Motor neuron (in vitro differentiated cells): ENCODE results near the gene LRRC37A. TPM values are rescaled to one million over a fixed set of nuclear protein-coding genes. Genes with fewer than 3 reads are reported as not detected.
"Not testable (repeated sequence)": the region's sequence is repeated elsewhere in the genome, so short reads cannot be mapped to it uniquely, and the experiment has no call there.

ENCODE experiments used
- ATAC-seq, 8 experiments: fragments of 200-7000 bp; cut with Tn5 transposase; replicated peaks in 6 of 8; 2 replicates each; pipeline ENCODE4 v1.8.0; 2021; ENCODE audit warnings: mild to moderate bottlenecking in 8 of 8, moderate library complexity in 8 of 8
- H3K27ac ChIP-seq, 2 donors: fragments of 250-450 bp; sonication (Bioruptor Pico); 2 replicates each; pipeline ENCODE4 v1.9.0; 2021; ENCODE audit warnings: antibody characterized with exemption in 2 of 2, mild to moderate bottlenecking in 2 of 2, moderate library complexity in 1 of 2
- H3K4me1 ChIP-seq, 2 donors: fragments of 250-450 bp; sonication (Bioruptor Pico); replicated peaks in 1 of 2; 2 replicates each; pipeline ENCODE4 v1.6.1; 2021; ENCODE audit warnings: antibody characterized with exemption in 2 of 2, mild to moderate bottlenecking in 2 of 2, moderate library complexity in 1 of 2
- H3K4me3 ChIP-seq, 5 donors: fragments of 250-450 bp; sonication (Bioruptor Pico); 2 replicates each; pipeline ENCODE4 v1.9.0; 2021; ENCODE audit warnings: antibody characterized with exemption in 5 of 5, mild to moderate bottlenecking in 5 of 5, moderate library complexity in 4 of 5
- WGBS, 10 experiments: fragments of 450-650 bp; shearing (Covaris generic); methylation state at CpG; one replicate each; pipeline ENCODE4 v1.0.0; 2022; 5-methylcytosine and 5-hydroxymethylcytosine counted together
- in situ Hi-C, 9 experiments: fragments of 400-800 bp; cut with MboI; loops; one replicate each; pipeline ENCODE4 v1.15.0; 2021; ENCODE audit warnings: low sequenced_read_pairs in 9 of 9, low pct_unique_long_range_greater_than_20kb in 2 of 9; ENCODE audit not compliant: unreplicated experiment in 9 of 9
- total RNA-seq, 8 experiments: library from RNA; unstranded; fragments of 300-600 nt; gene quantifications; 2 replicates each; pipeline versions ENCODE4 v1.2.3 to v1.2.4, GENCODE V29; 2022

The LRRC37A gene
- total RNA-seq, result 10 to 100 TPM in 1 of 8 experiments, 1 to 10 TPM in 7; 2.3 to 15.1 (median 6.5) TPM

DNA sequence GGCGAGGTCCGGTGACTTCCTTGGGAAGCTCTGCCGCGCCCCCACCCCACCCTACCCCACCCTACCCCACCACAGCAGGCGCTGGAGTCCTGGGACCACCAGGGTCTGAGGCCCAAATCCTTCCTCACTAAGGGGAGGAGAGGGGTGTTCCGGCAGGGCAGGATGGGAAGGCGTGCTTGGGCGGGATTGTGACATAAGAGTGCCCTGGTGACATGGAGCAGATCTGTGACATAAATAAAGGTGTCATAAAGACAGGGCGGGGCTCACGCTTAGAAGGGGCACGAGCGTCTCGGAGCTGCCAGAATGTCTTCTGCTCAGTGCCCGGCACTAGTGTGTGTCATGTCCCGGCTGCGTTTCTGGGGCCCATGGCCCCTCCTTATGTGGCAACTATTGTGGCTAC lies at the start of gene LRRC37A:
Gene LRRC37A (plus strand): TSS at position 301 of the 400 bp plus-strand sequence. CDS start 3 bp downstream, at position 304.
- not testable (repeated sequence) for H3K27ac ChIP-seq, H3K4me3 ChIP-seq, H3K4me1 ChIP-seq, ATAC-seq
- no CpG with 5 or more reads among the region's 16 CpGs for WGBS, 10 experiments
- in situ Hi-C loops, result loop anchor here in 1 of 9 experiments (25.0 kb wide), 1 partner anchor 133 kb away; no protein-coding TSS in a partner anchor

DNA sequence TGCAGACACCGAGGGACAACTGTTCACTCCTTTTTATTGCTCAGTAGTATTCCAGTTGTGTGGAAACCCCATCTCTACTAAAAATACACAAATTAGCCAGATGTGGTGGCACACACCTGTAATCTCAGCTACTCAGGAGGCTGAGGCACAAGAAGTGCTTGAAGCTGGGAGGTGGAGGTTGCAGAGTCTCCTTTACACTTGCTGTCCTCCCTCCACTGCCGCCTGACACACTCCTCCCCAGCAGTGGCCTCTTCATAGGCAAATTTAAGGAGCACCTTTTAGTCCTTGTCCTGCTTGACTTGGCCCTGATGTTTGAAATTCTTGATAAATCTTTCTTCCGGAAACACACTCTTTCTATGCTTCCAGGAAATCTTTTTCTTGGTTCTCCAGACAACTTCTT lies 45.8 kb upstream of the LRRC37A start:
- H3K4me1 ChIP-seq, ATAC-seq, in situ Hi-C loops, H3K4me3 ChIP-seq, H3K27ac ChIP-seq: not testable (repeated sequence)
- WGBS, 10 experiments, result 60 to 100% (median 84%) methylated on average over 1 to 3 of the region's 3 CpGs; no CpG with 5 or more reads in 4 of the 10 experiments

DNA sequence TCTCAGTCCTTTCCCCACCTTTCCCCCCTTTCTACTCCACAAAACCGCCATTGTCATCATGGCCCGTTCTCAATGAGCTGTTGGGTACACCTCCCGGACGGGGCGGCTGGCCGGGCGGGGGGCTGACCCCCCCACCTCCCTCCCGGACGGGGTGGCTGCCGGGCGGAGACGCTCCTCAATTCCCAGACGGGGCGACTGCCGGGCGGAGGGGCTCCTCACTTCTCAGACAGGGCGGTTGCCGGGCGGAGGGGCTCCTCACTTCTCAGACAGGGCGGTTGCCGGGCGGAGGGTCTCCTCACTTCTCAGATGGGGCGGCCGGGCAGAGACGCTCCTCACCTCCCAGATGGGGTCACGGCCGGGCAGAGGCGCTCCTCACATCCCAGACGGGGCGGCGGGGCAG lies 42.1 kb upstream of the LRRC37A start:
- in situ Hi-C loops, result loop anchor here in 2 of 9 experiments (25.0 kb wide), 1 partner anchor 666 kb away; no protein-coding TSS in a partner anchor
- not testable (repeated sequence) for H3K4me3 ChIP-seq, H3K27ac ChIP-seq, ATAC-seq, H3K4me1 ChIP-seq
- no CpG with 5 or more reads among the region's 31 CpGs for WGBS, 10 experiments

DNA sequence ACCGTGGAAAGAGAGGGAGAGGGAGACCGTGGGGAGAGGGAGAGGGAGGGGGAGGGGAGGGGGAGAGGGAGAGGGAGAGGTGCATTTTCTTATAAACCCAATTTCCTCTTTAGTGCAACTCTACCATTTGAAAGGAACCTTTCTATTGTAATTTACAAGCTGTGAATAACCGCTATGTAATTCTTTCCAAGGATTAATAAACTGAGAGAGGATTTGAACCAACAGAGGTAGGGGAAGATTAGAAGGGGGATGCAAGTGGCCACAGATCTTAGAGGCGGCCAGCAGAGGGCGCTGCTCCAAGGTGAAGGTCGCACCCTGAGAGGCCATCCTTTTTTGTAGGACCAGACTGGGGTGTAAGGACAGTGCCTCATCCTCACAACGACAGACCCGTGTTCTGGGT lies 41.2 kb upstream of the LRRC37A start:
- not testable (repeated sequence) for H3K27ac ChIP-seq, H3K4me3 ChIP-seq, H3K4me1 ChIP-seq
- in situ Hi-C loops, result loop anchor here in 2 of 9 experiments (25.0 kb wide), 1 partner anchor 666 kb away; no protein-coding TSS in a partner anchor
- ATAC-seq, result peak in 7 of 8 experiments; percentile 39 to 99 (median 65)
- WGBS, 10 experiments, result no CpG with 5 or more reads among the region's 8 CpGs

DNA sequence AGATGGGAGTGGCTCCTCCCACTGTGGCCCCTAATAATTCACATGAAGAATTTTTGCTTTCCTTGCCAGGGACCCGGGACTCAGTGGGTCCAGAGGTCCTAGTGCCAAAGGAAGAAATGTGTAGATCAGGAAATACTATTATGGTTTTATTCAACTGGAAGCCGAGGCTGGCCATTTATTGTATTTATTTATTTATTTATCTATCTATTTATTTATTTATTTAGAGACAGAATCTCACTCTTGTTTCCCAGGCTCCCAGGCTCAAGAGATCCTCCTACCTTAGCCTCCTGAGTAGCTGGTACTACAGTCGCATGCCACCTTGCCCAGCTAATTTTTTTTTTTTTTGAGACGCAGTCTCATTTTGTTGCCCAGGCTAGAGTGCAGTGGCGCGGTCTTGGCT lies 40.7 kb upstream of the LRRC37A start:
- not testable (repeated sequence) for H3K4me3 ChIP-seq, H3K4me1 ChIP-seq, ATAC-seq, H3K27ac ChIP-seq
- in situ Hi-C loops, result loop anchor here in 2 of 9 experiments (25.0 kb wide), 1 partner anchor 667 kb away; no protein-coding TSS in a partner anchor
- WGBS, 10 experiments, result no CpG with 5 or more reads among the region's 6 CpGs

DNA sequence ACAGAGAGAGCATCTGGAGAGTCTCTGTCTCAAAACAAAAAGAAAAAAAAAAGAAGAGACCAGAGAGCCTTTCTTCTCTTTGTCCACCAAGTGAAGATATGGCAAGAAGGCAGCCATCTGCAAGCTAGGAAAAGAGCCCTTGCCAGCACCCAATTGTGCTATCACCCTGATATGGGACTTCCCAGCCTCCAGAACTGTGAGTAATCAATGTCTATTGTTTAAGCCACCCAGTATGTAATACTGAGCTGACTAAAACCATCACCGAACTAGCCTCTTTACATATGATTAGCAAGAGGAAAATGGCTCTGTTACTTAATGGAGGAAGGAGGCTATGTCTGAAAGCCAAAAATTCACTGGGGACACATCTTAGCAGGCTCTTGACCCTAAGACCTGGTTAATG lies 38.6 kb upstream of the LRRC37A start:
- in situ Hi-C loops, result loop anchor here in 2 of 9 experiments (25.0 kb wide), 1 partner anchor 669 kb away; no protein-coding TSS in a partner anchor
- not testable (repeated sequence) for H3K27ac ChIP-seq, H3K4me1 ChIP-seq, H3K4me3 ChIP-seq, ATAC-seq
- whole genome bisulfite sequencing, 10 experiments, result no CpG with 5 or more reads among the region's 1 CpG

DNA sequence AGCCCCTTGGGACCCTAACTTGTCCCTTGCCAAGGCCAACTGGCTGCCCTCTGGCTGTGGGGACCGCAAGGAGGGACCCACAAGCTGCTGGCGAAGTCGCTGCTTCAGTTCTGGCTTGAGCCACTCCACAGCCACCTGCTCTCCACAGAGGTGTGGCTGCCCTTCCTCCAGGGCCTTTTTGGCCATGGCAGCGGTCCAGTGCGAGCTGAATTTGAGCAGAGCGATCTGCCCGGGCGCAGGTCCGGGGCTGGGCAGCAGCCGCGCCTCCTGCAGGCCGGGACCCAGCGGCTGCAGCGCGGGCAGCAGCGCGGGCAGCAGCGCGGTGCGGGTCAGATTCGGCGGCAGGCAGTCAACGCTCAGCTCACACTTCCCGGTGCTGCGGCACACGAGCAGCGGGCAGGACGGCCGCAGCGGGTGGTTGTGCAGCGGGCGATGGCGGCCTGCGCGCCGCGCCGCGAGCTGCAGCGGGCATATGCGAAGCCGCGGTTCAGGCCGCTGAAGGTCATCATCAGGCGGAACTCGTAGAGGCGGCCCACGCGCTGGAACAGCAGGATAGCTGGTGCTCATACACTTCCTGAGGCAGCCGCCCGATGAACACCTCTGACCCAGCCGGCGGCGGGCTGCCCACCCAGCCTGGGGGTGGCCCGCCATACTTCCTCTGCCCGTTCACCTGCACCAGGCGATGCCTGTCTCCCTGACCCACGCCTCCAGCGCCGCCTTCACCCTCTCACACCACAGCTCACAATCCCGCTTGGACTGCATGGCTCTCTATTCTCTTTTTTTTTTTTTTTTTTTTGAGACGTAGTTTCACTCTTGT lies 34.9 kb upstream of the LRRC37A start:
- peak overlapping the region in 3 of 5 donors; percentile 10 to 29 (median 27) for H3K4me3 ChIP-seq
- not testable (repeated sequence) for H3K27ac ChIP-seq, H3K4me1 ChIP-seq
- in situ Hi-C loops, result loop anchor here in 2 of 9 experiments (25.0 kb wide), 1 partner anchor 673 kb away; no protein-coding TSS in a partner anchor
- ATAC-seq, result peak; percentile 80 to 94 (median 89)
- WGBS, 10 experiments, result 12 to 74% methylated on average over 5 to 22 of the region's 62 CpGs; no CpG with 5 or more reads in 8 of the 10 experiments

DNA sequence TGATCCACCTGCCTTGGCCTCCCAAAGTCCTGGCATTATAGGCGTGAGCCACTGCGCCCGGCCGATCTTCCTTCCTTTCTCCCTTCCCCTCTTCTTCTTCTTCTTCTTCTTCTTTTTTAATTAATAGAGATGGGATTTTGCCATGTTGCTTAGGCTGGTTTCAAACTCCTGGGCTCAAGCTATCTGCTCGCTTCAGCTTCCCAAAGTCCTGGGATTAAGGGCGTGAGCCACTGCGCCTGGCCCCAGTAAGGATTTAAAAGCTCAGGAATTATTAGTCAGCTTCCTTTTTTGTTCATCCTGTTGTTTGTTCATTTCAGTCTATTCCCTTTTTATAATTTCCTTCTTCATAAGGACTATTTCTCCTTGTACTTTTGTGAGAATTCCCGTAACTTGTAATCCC lies 32.7 kb upstream of the LRRC37A start:
- in situ Hi-C loops, result loop anchor here in 2 of 9 experiments (25.0 kb wide), 1 partner anchor 675 kb away; no protein-coding TSS in a partner anchor
- WGBS, 10 experiments, result 84 to 97% (median 88%) methylated on average over 4 to 8 of the region's 8 CpGs
- no peak for ATAC-seq
- H3K27ac ChIP-seq, result no peak overlapping the region
- no peak overlapping the region for H3K4me3 ChIP-seq
- peaks cover 5 to 6% of the 10 kb centered on the region in 2 donors for H3K4me1 ChIP-seq

DNA sequence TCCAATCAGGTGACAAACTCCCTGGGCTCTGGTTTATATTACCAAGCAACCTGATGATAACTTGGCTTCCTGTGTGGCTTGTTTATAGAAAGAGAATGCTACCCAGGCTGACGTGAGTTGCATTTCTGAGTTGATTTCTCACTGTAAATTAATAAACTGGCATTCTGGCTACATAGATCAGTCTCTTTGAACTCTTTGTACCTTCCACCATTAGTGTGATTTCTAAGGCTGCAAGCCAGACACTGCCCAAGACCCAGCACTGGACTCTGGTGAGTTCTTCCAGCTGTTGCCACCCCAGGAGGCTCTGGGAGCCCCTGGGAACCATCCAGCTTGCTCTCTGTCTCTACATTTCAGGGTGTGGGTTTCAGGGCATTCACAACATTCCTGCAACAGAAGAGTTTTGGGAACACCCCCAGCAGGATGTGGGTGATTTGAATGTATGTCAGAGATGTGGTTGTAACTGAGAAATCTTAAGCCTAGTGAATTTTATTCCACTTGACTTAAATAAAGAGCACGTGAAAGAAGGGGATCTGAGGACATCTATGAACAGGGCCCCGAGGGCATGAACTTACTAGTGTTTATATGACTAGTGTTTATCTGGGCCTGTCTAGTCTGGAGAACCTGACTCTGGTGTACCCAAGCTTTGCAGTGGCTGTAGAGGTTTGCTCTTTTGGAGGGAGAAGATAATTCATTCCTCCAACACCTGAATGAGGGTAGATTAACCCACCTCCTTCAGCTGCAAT lies 30.3 kb upstream of the LRRC37A start:
- no peak for ATAC-seq
- 48 to 93% (median 68%) methylated on average over 2 to 3 of the region's 3 CpGs; no CpG with 5 or more reads in 1 of the 10 experiments for whole genome bisulfite sequencing, 10 experiments
- Histone ChIP-seq H3K4me3 (no peak overlapping the region), H3K27ac (no peak overlapping the region), H3K4me1 (peaks cover 5 to 9% of the 10 kb centered on the region in 2 donors)
- in situ Hi-C loops, result loop anchor here in 2 of 9 experiments (25.0 kb wide), 1 partner anchor 677 kb away; no protein-coding TSS in a partner anchor

DNA sequence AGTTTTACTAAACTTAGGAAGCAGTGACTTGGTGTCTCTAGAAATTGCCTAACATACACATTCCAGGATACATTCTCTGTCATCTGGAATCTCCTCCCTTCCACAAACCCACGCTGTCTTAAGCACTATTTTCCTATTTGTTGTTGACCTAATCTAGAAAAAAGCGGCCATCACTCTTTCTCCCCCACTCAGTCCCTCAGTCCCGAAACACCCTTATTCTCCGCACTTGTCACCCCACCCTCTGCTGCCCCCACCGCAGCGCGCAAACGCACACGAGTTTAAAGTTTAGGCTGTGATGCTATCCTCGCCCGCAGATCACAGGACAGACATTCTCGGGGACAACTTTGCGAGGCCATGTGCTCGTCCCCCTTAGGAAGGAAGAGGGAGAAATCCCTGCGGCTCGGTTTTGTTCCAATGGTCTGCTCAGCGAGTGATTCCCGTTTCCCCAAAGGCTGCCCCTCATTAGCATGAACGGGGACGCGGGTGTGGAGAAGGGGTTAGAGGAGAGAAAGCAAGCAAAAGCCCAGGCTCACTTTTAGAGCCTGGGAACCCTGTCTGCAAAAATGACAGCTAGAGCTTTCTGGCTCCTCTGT lies 28.8 kb upstream of the LRRC37A start:
- H3K27ac ChIP-seq, result peak overlapping the region; percentile 49 to 82
- peak overlapping the region; percentile 47 to 95 (median 60) for H3K4me3 ChIP-seq
- WGBS, 10 experiments, result 0 to 60% (median 19%) methylated on average over 1 to 21 of the region's 21 CpGs
- in situ Hi-C loops, result loop anchor here in 2 of 9 experiments (25.0 kb wide), 1 partner anchor 679 kb away; no protein-coding TSS in a partner anchor
- not testable (repeated sequence) for H3K4me1 ChIP-seq
- peak in 5 of 8 experiments; percentile 6 to 45 (median 37) for ATAC-seq

DNA sequence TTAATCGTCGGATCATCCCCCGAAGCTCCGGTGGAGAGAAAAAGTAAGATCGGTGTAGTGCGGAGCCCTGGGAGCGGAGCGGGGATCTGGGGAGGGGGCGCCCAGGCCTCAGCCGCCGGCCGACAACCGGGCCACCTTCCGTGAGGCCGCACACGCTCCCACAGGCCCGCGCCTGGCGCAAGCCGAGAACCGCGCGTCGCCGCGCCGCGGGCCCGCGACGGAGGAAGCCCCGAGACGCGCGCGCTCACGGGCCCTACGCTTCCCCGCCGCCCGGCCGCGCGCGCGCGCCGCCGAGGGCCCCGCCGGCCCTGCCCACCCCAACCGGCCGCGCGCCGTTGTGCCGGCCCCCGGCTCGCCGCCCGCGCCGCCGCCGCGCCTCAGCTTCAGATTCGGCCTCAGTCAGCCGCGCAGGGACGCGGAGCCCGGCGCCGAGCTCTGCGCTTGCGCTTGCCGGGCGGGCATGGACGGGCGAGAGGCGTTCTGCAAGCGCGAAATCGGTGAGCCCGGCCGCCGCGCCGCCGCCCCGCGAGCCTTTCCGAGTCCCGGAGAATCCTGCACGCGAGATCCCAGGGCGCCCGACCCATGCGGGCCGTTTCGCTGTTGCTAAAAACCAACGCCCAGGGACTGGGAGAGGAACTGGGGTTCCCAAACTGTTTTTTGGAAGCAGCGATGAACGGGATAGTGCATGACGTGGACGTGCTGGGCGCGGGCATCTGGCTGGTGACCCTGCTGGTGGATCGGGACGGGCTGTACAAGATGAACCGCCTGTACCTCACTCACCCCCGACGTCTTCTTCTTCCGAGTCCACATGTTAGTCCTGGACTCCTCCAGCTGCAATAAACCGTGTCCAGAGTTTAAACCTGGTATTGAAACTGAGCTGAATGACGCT lies 28.0 kb upstream of the LRRC37A start:
- peak; percentile 85 to 97 (median 91) for ATAC-seq
- in situ Hi-C loops, result loop anchor here in 2 of 9 experiments (25.0 kb wide), 1 partner anchor 680 kb away; no protein-coding TSS in a partner anchor

More for the DNA sequence above, 28.0 kb upstream of the LRRC37A start:
- Histone ChIP-seq H3K4me3 (peak overlapping the region; percentile 47 to 95 (median 60)), H3K4me1 (peaks cover 5 to 9% of the 10 kb centered on the region in 2 donors), H3K27ac (peak overlapping the region; percentile 76 to 82)
- 0 to 17% (median 1%) methylated on average over 1 to 49 of the region's 116 CpGs for WGBS, 10 experiments
